HG02642 (cell line): ENCODE data around the gene RPS16.
A peak's percentile ranks its signal among the peaks of the same experiment; 100 is the strongest.

Experiments
- ATAC-seq: cut with Tn5 transposase; IDR thresholded peaks from one replicate; pipeline ENCODE4 v1.9.1; 2021; ENCODE audit warnings: mild to moderate bottlenecking; ENCODE audit not compliant: unreplicated experiment, poor library complexity

RPS16 gene

DNA sequence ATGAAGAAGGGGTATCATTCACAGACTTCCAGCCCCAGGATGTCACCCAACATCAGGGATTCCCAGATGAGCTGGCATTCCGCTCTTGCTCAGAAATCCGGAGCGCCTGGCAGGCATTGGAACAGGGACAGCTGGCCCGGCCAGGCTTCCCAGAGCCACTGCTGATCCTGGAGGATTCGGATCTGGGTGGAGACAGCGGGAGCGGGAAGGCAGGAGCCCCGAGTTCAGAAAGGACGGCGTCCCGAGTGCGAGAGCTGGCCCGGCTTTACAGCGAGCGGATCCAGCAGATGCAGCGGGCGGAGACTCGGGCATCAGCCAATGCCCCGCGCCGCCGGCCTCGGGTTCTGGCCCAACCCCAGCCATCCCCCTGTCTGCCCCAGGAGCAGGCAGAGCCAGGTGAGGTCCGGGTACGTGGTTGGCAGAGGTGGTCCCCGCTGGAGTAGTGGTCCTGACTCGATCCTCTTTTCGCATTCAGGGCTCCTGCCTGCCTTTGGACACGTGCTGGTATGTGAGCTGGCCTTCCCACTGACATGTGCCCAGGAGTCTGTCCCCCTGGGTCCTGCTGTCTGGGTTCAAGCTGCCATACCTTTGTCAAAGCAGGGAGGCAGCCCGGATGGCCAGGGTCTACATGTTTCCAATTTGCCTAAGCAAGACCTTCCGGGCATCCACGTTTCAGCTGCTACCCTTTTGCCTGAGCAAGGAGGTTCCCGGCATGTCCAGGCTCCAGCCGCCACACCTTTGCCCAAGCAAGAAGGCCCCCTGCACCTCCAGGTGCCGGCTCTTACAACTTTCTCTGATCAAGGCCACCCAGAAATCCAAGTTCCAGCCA is 12.3 kb downstream of the RPS16 start:
- no peak for ATAC-seq

DNA sequence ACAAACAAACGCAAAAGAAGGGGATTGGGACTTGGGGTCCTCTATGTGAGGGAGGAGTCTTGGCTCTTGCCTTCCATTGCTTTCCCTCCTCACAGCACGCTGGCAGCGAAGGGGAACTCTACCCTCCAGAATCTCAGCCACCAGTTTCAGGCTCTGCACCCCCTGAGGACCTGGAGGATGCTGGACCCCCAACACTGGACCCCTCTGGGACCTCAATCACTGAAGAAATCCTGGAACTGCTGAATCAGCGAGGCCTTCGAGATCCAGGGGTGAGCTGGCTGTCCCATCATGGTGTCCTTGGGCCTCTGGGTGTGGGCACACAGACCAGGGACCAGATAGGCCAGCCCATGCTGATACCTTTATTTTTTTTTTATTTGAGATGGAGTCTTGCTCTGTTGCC is 13.7 kb downstream of the RPS16 start:
- no peak for ATAC-seq

DNA sequence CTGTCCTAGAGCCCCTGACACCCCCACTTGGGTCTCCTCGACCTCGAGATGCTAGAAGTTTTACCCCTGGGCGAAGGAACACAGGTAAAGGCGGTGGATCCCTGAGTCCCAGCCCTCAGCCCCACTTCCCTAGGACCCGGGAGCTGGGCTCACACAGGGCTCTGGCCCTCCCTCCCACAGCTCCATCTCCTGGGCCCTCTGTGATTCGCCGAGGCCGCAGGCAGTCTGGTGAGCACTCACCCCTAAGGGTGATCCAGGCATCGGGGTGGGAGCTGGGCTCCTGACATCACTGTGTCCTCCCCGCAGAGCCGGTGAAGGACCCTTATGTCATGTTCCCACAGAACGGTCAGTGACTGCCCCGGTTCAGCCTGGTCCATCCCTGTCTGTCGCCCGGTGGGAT is 15.0 kb downstream of the RPS16 start:
- no peak for ATAC-seq

DNA sequence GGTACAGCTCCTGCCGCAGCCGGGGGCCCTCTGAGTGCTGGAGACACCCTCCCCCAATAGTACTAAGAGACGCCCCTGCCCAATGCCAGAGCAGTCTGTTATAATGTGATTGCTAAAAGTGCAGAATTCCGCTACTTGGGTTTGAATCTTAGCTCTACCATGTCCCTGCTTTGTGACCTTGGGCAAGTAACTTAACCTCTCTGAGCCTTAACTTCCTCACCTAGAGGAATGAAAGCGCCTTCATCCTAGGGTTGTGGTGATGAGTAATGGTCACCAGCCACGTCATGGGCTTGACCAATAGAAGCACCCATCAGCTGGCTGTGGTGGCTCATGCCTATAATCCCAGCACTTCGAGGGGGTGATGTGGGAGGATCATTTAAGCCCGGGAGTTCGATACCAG is 16.7 kb downstream of the RPS16 start:
- ATAC-seq = no peak

DNA sequence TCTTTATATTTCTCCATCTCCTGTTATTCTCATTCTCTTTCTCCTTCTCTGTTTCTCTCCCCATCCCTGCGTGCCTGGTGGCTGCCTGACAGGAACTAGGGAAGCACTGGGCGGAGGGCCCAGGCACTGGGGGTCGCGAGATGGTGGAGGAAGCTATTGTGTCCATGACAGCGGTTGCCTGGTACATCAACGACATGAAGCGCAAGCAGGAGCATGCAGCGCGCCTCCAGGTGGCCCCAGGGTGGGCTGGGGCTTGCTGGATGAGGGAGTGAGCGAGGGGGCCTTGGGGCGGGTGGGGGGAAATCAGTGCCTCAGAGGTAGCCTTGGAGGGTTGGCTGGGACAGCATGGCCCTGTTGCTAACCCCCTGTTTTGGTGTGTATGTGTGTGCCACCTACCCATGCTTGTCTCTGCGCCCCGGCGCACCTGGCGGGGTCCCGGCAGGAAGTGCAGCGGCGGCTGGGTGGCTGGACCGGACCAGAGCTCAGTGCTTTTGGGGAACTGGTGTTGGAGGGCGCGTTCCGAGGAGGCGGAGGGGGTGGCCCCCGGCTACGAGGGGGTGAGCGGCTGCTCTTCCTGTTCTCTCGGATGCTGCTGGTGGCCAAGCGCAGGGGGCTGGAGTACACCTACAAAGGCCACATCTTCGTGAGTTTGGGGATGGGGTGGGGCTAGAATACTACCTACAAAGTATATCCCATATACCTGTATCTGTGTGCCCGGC is 18.1 kb downstream of the RPS16 start:
- no peak for ATAC-seq

DNA sequence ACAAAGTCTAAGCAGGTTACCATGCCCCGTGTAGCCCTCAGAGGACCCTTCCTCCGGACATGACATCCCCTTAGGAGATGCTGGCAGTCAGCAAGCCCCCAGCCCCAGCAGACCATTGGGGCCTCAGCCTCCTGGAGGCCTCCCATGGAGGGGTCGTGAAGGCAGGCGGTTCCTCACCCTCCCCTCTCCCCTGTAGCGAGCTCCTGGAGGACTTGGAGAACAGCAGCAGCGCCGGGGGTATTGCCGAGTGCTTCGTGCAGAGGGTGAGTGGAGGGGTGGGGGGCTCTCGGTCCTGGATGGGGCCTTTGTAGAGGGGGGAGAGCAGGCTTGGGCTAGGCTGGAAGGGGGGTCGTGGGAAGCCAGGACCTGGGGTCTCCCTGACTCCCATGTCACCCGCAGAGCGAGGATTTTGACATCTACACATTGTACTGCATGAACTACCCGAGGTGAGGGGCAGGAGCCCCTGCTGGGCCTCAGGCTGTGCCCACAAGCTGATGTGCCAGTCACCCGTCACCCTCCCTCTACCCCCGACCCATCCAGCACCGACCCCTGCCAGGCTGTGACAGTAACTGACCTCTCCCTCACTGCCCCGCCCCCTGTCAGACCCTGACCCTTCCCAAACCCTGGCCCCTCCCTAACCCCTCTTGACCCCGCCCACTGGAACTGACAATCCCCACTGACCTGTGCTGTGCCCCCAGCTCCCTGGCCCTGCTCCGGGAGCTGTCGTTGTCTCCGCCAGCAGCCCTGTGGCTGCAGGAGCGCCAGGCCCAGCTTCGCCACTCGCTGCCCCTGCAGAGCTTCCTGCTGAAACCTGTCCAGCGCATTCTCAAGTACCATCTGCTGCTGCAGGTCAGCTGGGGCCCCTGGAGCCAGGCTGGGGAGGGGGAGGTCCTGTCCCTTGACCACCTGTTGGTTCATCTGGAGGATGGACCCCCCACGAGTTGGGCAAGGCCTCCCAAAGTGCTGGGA is 19.3 kb downstream of the RPS16 start:
- ATAC-seq = no peak

- no peak for ATAC-seq
Observed at GRCh38 chr19:39415111-39416046, 20.4 kb downstream of the RPS16 start.

DNA sequence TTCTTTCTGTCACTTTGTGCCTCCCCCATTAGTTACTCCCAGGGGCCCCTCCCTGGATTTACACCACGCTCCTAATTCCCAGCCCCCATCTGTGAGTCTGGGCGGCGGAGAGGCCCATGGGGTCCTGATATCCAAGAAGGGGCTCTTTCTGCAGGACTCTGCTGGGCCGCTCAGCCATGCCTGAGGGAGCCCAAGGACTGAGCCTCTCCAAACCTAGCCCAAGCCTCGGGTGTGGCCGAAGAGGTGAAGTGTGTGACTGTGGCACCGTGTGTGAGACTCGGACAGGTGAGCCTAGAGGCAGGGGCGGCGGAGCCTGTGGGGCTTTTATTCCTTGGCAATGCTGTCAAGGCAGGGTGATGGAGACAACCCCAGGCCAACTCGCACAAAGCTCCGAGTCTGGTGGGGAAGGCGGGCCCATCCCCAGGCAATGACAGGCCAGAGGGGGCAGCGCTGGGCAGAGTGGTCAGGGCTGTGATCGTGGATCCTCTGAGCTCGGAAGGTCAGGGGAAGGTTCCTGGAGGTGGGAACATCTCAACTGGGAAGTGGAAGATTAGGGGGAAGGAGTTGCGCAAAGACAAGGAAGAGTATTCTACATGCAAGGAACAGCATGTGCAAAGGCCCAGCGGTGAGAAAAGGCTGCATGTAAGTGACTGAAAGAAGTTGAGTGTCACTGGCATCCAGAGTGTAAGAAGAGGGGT is 21.7 kb downstream of the RPS16 start:
- ATAC-seq = no peak

DNA sequence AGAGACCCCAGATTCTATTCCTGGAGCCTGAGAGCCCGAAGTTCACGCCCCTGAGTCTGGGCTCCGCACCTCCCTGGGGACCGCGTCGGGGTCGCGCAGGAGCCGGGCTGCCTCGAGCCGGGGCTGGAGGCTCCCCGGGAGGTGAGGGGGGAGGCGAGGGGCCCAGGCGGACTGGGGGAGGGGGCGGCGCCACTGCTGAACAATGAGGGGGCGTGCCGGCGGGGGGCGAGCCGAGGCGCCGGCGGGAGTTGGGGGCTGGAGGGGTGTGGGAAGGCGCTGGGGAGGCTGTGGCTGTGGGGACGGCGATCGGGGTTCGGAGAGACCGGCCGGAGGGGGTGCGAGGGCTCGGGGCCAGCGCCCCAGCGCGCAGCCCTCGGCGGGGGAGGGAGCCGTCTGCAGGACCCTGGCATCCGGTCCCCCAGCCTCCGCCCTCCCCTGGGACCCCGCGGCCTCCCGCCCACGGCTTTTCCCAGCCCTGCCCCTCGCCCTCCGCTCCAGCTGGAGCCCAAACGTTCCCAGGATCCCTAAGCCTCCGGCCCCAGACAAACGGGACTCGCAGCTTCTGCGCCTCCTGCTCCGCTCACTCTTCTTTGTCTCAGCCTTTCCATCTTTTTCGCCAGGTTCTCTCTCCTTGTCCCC is 22.4 kb downstream of the RPS16 start:
- ATAC-seq = no peak

DNA sequence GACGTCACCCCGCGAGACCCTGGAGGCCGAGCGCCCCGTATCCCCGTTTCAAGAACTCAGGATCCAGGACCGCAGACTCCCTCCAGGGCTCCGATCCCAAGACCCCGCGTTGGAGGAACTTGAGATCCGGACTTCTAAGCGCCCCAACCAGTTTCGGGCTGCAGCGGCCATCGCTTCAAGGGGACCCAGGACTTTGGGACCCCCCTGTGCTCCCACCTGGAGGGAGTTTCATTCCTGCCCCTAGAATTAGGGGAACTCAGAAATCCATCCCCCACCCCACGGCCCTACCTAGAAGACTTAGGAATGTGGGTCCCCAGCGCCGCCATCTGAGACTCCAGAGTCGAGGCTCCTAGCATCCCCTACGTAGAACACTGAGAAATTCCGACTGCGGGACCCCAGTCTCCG is 22.9 kb downstream of the RPS16 start:
- no peak for ATAC-seq

- peak; percentile 63 for ATAC-seq
Observed at GRCh38 chr19:39412100-39412866, 23.5 kb downstream of the RPS16 start, which contains the start of gene PLEKHG2. Gene PLEKHG2, plus strand, starts transcription at chr19:39412669. Its CDS starts 1,418 bp downstream, at chr19:39414087.

GRCh38 chr19:39411832-39412099 is 24.0 kb downstream of the RPS16 start:
- ATAC-seq = peak; percentile 21

DNA sequence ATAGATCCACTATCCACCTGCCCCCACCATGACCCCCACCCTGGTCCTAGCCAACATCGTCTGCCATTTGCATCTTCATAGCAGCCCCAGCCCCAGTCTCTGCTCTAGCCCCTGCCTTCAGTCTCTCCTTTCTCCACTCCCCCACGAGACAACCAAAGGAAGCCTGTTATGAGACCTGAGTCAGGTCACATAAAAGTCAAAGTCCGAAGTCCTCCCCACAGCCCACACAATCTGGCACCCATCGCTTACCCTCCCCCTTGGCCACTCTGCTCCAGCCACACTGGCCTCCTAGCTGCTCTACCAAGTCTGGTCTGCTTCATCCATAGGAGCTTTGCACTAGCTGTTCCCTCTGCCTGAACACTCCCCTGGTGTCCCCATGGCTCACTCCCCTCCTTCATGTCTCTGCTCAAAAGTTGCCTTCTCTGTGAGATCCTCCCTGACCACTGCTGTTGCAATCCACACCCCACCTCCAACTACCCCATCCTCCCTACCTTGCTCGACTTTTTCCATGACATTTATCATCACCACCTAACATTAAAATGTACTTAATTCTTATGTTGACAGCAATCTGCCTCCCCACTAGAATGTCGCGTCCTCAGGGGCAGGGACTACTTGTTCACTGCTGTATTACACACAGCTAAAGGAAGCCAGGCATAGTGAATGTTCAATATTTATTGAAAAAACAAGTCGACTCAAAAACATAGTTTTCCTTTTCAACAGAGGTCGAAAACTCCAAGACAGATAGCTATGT is 24.5 kb downstream of the RPS16 start:
- no peak for ATAC-seq

DNA sequence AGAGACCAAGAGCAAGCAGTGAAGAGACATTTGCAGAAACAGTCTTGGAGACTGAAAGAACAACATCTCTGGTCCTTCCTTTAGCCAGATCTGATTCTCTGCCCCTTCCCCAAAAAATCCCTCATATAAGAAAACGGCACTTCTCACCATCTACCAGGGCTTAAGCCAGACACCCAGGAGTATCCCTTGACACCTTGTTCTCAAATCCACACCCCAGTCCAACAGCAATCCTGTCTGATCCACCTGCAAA is 25.0 kb downstream of the RPS16 start:
- no peak for ATAC-seq

DNA sequence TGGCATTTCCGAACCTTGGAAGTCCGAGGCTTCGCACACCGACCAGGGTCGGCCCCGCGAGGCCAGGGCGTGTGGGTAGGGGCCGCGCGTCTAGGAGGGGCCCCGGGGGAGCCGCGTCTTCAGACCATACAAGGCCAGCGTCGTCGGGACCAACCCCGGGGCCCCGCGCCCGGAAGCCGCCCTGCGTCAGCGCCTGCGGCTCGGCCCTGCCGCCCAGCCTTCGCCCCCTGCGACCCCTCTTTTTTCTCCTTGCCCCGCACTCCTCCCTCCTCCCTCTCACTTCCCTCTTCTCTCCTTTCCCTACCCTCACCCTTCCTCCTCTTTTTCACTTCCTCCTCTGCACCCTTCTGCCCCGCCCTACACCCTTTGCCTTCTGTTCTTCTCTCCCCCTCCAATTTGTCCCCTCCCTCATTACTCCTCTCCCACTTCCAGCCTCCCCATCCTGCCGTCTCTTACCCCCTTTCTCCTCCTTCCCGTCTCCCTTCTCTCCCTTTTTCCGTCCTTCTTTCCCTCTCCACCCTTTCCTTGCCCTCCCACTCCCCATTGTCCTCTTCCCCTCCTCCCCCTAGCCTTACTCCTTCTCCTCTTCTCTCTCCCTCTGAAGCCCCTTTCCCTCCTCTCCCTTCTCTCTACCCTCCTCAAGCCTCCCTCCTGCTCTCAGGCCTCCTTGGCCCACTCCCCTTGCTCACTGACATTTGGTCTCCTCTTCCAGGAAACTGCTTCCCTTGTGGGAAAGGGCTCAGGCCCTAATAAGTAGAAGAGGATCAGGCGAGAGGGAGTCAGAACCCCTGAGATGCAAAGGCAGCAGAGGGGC is 25.5 kb downstream of the RPS16 start:
- no peak for ATAC-seq

DNA sequence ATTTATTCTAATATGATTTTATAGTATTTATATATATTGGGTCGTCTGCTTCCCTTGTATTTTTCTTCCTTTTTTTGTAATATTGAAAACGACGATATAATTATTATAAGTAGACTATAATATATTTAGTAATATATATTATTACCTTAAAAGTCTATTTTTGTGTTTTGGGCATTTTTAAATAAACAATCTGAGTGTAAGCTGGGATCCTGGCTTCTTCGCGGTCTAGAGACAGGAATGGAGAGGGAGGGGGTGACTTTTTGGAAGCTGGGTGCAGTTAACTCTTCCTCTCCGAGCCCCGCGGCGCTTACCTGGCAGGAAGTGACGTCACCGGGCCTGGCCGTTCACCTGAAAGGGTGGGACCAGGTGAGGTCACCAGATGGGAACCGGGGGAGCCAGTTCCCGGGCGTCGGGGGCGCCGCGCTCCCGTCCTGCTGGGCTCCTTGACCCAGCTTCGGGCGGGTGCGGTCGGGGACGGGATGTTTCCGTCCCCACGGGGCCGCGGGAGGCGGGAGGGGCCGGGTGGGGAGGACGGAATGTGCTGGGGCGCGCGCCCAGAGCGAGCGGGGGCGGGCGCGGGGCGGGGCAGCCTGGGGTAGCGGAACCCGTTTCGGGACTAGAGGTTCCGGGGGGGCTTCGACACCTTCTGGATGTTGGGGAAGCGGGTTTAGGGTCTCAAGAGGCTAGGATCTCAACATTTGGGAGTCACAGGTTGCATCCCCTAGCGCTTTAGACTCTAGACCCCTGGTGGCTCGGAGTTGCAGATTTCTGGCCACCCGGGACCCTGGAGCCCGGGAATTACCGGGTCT is 26.3 kb downstream of the RPS16 start:
- no peak for ATAC-seq
